HEK293 (cell line): Measurements from ENCODE around the gene ACVR2B.

Experiments
- CTCF ChIA-PET: fragments of 350-600 bp; formaldehyde crosslinking; extraction: SDS; loops from one replicate; lab custom pipeline; 2021; ENCODE audit warnings: antibody characterized with exemption; lab: Yijun Ruan, JAX
- POLR2A ChIA-PET: fragments of 300-600 bp; formaldehyde crosslinking; extraction: SDS; loops from one replicate; lab custom pipeline; 2020; ENCODE audit warnings: antibody characterized with exemption, inconsistent platforms; lab: Yijun Ruan, JAX
- H3K27ac ChIP-seq: fragments of 200-500 bp; sonication (Bioruptor generic); 2 replicates; pipeline ENCODE4 v1.5.1; 2014; ENCODE audit warnings: low read depth, low read length, control low read depth, inconsistent platforms; ENCODE audit errors: extremely low read depth
- H3K36me3 ChIP-seq, 2 experiments: fragments of 200-500 bp in 1 of 2; sonication (Bioruptor generic) in 1 of 2; 1 replicate in 1 of 2; 2 replicates in 1 of 2; pipeline ENCODE4 v1.5.1; 2014 to 2017; ENCODE audit warnings: inconsistent platforms in 2 of 2, low read length in 2 of 2; ENCODE audit not compliant: control insufficient read depth in 2 of 2, insufficient read depth in 1 of 2
- H3K4me1 ChIP-seq: fragments of 200-500 bp; sonication (Bioruptor generic); 2 replicates; pipeline ENCODE4 v1.5.1; 2014; ENCODE audit warnings: mild to moderate bottlenecking, low read length, inconsistent platforms; ENCODE audit not compliant: control insufficient read depth, insufficient read depth
- H3K4me3 ChIP-seq: 2 replicates; pipeline ENCODE4 v1.5.1; 2011; ENCODE audit warnings: low read depth, mild to moderate bottlenecking, control low read depth, low read length, moderate library complexity
- H3K9me3 ChIP-seq: fragments of 200-500 bp; sonication (Bioruptor generic); 2 replicates; pipeline ENCODE4 v1.5.1; 2014; ENCODE audit warnings: low read depth, low read length, inconsistent platforms; ENCODE audit not compliant: control insufficient read depth, insufficient read depth
- ATF2 ChIP-seq: fragments of 450-650 bp; formaldehyde crosslinking; IDR thresholded peaks from 2 replicates; pipeline ENCODE4 v1.5.1; 2016; ENCODE audit warnings: missing biosample characterization, missing genetic modification characterization, low read depth
- FEZF1 ChIP-seq: fragments of 450-650 bp; formaldehyde crosslinking; IDR thresholded peaks from 2 replicates; pipeline ENCODE4 v1.5.1; 2016; ENCODE audit warnings: missing biosample characterization, missing genetic modification characterization
- GLIS1 ChIP-seq: fragments of 450-650 bp; formaldehyde crosslinking; IDR thresholded peaks from 2 replicates; pipeline ENCODE4 v1.5.1; 2016; ENCODE audit warnings: missing biosample characterization, missing genetic modification characterization
- HOXD13 ChIP-seq: sonication (generic); formaldehyde crosslinking; IDR thresholded peaks from 2 replicates; pipeline ENCODE4 v1.8.0; 2022; ENCODE audit warnings: missing genetic modification reagents, borderline replicate concordance
- PRDM6 ChIP-seq: fragments of 450-650 bp; formaldehyde crosslinking; IDR thresholded peaks from 2 replicates; pipeline ENCODE4 v1.5.1; 2017; ENCODE audit warnings: missing biosample characterization, missing genetic modification characterization
- SALL2 ChIP-seq: fragments of 450-650 bp; formaldehyde crosslinking; IDR thresholded peaks from 2 replicates; pipeline ENCODE4 v1.5.0; 2017; ENCODE audit warnings: missing biosample characterization, mild to moderate bottlenecking, missing genetic modification characterization, borderline replicate concordance
- YY2 ChIP-seq: fragments of 450-650 bp; formaldehyde crosslinking; IDR thresholded peaks from 2 replicates; pipeline ENCODE4 v1.5.1; 2016; ENCODE audit warnings: missing biosample characterization, missing genetic modification characterization
- ZBTB17 ChIP-seq: fragments of 450-650 bp; formaldehyde crosslinking; IDR thresholded peaks from 2 replicates; pipeline ENCODE4 v1.5.1; 2016; ENCODE audit warnings: missing biosample characterization, missing genetic modification characterization
- ZFP41 ChIP-seq: fragments of 450-650 bp; formaldehyde crosslinking; IDR thresholded peaks from 2 replicates; pipeline ENCODE4 v1.5.1; 2016; ENCODE audit warnings: missing biosample characterization, missing genetic modification characterization, borderline replicate concordance
- ZNF184 ChIP-seq: fragments of 450-650 bp; IDR thresholded peaks from 2 replicates; pipeline ENCODE4 v1.5.1; 2018; ENCODE audit warnings: missing biosample characterization, mild to moderate bottlenecking, missing genetic modification characterization
- ZNF23 ChIP-seq: fragments of 450-650 bp; formaldehyde crosslinking; IDR thresholded peaks from 2 replicates; pipeline ENCODE4 v1.5.1; 2016; ENCODE audit warnings: missing biosample characterization, missing genetic modification characterization, borderline replicate concordance
- ZNF24 ChIP-seq: fragments of 450-650 bp; formaldehyde crosslinking; IDR thresholded peaks from 2 replicates; pipeline ENCODE4 v1.5.1; 2016; ENCODE audit warnings: missing biosample characterization, missing genetic modification characterization
- ZNF292 ChIP-seq: fragments of 450-650 bp; formaldehyde crosslinking; IDR thresholded peaks from 2 replicates; pipeline ENCODE4 v1.5.1; 2016; ENCODE audit warnings: low read depth, missing biosample characterization, missing genetic modification characterization, borderline replicate concordance
- ZNF521 ChIP-seq: fragments of 450-650 bp; formaldehyde crosslinking; IDR thresholded peaks from 2 replicates; pipeline ENCODE4 v1.5.1; 2017; ENCODE audit warnings: missing biosample characterization, mild to moderate bottlenecking, missing genetic modification characterization
- ZNF529 ChIP-seq: fragments of 450-650 bp; formaldehyde crosslinking; IDR thresholded peaks from 2 replicates; pipeline ENCODE4 v1.5.1; 2017; ENCODE audit warnings: missing genetic modification characterization, missing biosample characterization; ENCODE audit not compliant: insufficient replicate concordance
- ZNF571 ChIP-seq: fragments of 450-650 bp; formaldehyde crosslinking; IDR thresholded peaks from 2 replicates; pipeline ENCODE4 v1.5.0; 2017; ENCODE audit warnings: missing biosample characterization, missing genetic modification characterization
- ZSCAN23 ChIP-seq: fragments of 450-650 bp; formaldehyde crosslinking; IDR thresholded peaks from 2 replicates; pipeline ENCODE4 v1.5.1; 2016; ENCODE audit warnings: missing biosample characterization, missing genetic modification characterization
- TF ChIP-seq, protein P1 (sequence below): fragments of 450-650 bp; formaldehyde crosslinking; IDR thresholded peaks from 2 replicates; pipeline ENCODE4 v1.5.1; 2016; ENCODE audit warnings: missing biosample characterization, missing genetic modification characterization, borderline replicate concordance
- TF ChIP-seq, protein P2 (sequence below): fragments of 450-650 bp; formaldehyde crosslinking; IDR thresholded peaks from 2 replicates; pipeline ENCODE4 v1.5.1; 2016; ENCODE audit warnings: missing biosample characterization, missing genetic modification characterization
- TF ChIP-seq, protein P3 (sequence below): fragments of 450-650 bp; formaldehyde crosslinking; IDR thresholded peaks from 2 replicates; pipeline ENCODE4; 2016; ENCODE audit warnings: missing biosample characterization, missing genetic modification characterization
- TF ChIP-seq, protein P4 (sequence below): fragments of 450-650 bp; formaldehyde crosslinking; IDR thresholded peaks from 2 replicates; pipeline ENCODE4 v1.5.1; 2016; ENCODE audit warnings: missing biosample characterization, missing genetic modification characterization

The ACVR2B gene

GRCh38 chr3:38524141-38524739 lies 70.5 kb downstream of the ACVR2B start:
- Histone ChIP-seq H3K9me3 (no peaks in the 10 kb centered on the region), H3K4me3 (no peak overlapping the region), H3K36me3 (peaks cover 8 to 63% of the 10 kb centered on the region in 2 experiments), H3K27ac (no peak overlapping the region), H3K4me1 (no peaks in the 10 kb centered on the region)
- POLR2A ChIA-PET = no interaction called here
- TF ChIP-seq ZNF292 (tag by site-specific recombination) (no peak), SALL2 (tag by site-specific recombination) (no peak), ATF2 (tag by site-specific recombination) (no peak), ZFP41 (tag by site-specific recombination) (no peak), ZNF529 (no peak), ZNF521 (no peak), FEZF1 (tag by site-specific recombination) (no peak), ZNF184 (no peak)
- CTCF ChIA-PET = interaction anchor here (0.7 to 2.5 kb wide), 7 partner anchors 14 to 135 kb away, joined by 3 to 10 read pairs (median 4); partner anchors contain the start of gene EXOG

DNA sequence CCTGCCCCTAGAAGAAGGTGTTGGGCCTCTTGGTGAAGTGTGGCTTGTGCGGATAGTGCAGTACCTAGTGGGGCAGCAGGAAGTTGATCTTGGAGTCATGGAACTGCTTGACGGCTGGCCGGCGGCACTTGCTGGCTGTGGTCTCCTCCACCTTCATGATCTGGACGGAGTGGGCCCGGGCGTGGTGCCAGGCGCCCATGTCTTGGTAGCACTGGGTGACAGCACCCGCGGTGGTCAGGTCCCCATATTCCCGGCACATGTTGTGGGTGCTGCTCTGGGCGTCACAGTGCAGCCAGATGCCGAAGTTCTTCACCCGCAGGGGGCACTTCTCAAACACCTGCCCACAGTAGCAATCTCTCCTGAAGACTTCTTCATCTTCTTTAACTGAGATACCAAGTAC lies 73.1 kb downstream of the ACVR2B start:
- no peaks in the 10 kb centered on the region for H3K9me3 ChIP-seq
- CTCF ChIA-PET = no interaction called here
- H3K27ac ChIP-seq = no peak overlapping the region
- peaks cover 8 to 64% of the 10 kb centered on the region in 2 experiments for H3K36me3 ChIP-seq
- H3K4me3 ChIP-seq = no peak overlapping the region
- POLR2A ChIA-PET = no interaction called here
- H3K4me1 ChIP-seq = no peaks in the 10 kb centered on the region
- no peak for TF ChIP-seq ZNF571
- no peak for TF ChIP-seq ZBTB17 (tag by site-specific recombination)
- TF ChIP-seq, protein P1, sequence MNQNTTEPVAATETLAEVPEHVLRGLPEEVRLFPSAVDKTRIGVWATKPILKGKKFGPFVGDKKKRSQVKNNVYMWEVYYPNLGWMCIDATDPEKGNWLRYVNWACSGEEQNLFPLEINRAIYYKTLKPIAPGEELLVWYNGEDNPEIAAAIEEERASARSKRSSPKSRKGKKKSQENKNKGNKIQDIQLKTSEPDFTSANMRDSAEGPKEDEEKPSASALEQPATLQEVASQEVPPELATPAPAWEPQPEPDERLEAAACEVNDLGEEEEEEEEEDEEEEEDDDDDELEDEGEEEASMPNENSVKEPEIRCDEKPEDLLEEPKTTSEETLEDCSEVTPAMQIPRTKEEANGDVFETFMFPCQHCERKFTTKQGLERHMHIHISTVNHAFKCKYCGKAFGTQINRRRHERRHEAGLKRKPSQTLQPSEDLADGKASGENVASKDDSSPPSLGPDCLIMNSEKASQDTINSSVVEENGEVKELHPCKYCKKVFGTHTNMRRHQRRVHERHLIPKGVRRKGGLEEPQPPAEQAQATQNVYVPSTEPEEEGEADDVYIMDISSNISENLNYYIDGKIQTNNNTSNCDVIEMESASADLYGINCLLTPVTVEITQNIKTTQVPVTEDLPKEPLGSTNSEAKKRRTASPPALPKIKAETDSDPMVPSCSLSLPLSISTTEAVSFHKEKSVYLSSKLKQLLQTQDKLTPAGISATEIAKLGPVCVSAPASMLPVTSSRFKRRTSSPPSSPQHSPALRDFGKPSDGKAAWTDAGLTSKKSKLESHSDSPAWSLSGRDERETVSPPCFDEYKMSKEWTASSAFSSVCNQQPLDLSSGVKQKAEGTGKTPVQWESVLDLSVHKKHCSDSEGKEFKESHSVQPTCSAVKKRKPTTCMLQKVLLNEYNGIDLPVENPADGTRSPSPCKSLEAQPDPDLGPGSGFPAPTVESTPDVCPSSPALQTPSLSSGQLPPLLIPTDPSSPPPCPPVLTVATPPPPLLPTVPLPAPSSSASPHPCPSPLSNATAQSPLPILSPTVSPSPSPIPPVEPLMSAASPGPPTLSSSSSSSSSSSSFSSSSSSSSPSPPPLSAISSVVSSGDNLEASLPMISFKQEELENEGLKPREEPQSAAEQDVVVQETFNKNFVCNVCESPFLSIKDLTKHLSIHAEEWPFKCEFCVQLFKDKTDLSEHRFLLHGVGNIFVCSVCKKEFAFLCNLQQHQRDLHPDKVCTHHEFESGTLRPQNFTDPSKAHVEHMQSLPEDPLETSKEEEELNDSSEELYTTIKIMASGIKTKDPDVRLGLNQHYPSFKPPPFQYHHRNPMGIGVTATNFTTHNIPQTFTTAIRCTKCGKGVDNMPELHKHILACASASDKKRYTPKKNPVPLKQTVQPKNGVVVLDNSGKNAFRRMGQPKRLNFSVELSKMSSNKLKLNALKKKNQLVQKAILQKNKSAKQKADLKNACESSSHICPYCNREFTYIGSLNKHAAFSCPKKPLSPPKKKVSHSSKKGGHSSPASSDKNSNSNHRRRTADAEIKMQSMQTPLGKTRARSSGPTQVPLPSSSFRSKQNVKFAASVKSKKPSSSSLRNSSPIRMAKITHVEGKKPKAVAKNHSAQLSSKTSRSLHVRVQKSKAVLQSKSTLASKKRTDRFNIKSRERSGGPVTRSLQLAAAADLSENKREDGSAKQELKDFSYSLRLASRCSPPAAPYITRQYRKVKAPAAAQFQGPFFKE (tag by site-specific recombination) = no peak
- TF ChIP-seq, protein P2, sequence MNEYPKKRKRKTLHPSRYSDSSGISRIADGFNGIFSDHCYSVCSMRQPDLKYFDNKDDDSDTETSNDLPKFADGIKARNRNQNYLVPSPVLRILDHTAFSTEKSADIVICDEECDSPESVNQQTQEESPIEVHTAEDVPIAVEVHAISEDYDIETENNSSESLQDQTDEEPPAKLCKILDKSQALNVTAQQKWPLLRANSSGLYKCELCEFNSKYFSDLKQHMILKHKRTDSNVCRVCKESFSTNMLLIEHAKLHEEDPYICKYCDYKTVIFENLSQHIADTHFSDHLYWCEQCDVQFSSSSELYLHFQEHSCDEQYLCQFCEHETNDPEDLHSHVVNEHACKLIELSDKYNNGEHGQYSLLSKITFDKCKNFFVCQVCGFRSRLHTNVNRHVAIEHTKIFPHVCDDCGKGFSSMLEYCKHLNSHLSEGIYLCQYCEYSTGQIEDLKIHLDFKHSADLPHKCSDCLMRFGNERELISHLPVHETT (tag by site-specific recombination) = no peak
- TF ChIP-seq ZNF292 (tag by site-specific recombination) = no peak
- TF ChIP-seq ZNF24 = no peak
- TF ChIP-seq, protein P3, sequence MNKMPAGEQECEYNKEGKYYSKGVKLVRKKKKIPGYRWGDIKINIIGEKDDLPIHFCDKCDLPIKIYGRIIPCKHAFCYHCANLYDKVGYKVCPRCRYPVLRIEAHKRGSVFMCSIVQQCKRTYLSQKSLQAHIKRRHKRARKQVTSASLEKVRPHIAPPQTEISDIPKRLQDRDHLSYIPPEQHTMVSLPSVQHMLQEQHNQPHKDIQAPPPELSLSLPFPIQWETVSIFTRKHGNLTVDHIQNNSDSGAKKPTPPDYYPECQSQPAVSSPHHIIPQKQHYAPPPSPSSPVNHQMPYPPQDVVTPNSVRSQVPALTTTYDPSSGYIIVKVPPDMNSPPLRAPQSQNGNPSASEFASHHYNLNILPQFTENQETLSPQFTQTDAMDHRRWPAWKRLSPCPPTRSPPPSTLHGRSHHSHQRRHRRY (tag by site-specific recombination) = no peak
- no peak for TF ChIP-seq GLIS1 (tag by site-specific recombination)
- no peak for TF ChIP-seq PRDM6 (tag by site-specific recombination)
- no peak for TF ChIP-seq HOXD13 (CRISPR knock-in tag)
- TF ChIP-seq ZNF23 (tag by site-specific recombination) = no peak
- TF ChIP-seq ZSCAN23 (tag by site-specific recombination) = no peak
- TF ChIP-seq YY2 (tag by site-specific recombination) = no peak
- TF ChIP-seq, protein P4, sequence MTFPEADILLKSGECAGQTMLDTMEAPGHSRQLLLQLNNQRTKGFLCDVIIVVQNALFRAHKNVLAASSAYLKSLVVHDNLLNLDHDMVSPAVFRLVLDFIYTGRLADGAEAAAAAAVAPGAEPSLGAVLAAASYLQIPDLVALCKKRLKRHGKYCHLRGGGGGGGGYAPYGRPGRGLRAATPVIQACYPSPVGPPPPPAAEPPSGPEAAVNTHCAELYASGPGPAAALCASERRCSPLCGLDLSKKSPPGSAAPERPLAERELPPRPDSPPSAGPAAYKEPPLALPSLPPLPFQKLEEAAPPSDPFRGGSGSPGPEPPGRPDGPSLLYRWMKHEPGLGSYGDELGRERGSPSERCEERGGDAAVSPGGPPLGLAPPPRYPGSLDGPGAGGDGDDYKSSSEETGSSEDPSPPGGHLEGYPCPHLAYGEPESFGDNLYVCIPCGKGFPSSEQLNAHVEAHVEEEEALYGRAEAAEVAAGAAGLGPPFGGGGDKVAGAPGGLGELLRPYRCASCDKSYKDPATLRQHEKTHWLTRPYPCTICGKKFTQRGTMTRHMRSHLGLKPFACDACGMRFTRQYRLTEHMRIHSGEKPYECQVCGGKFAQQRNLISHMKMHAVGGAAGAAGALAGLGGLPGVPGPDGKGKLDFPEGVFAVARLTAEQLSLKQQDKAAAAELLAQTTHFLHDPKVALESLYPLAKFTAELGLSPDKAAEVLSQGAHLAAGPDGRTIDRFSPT (tag by site-specific recombination) = no peak
